ENCODE results near the gene CRTC1.

The CRTC1 gene

DNA sequence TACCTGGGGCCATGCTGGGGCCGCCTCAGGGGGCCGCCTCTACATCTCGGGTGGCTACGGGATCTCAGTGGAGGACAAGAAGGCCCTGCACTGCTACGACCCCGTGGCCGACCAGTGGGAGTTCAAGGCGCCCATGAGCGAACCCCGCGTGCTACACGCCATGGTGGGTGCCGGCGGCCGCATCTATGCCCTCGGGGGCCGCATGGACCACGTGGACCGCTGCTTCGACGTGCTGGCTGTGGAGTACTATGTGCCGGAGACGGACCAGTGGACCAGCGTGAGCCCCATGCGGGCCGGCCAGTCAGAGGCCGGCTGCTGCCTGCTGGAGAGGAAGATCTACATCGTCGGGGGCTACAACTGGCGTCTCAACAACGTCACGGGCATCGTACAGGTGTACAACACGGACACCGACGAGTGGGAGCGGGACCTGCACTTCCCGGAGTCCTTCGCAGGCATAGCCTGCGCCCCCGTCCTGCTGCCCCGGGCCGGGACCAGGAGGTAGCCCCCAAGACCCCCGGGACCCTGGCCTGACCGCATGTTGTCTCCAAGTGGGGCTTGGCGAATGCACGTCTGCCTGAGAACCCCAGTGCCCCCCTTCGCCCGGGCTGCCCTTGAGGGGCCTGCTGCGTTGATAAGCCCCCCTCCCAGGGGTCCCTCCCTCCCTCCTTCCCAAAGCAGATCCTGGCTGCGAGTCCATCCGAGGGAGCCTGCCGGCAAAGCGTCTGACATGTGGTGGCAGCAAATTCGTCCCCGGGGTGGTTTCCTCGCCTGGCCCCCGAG, 14.5 kb upstream of the CRTC1 start:
- Histone ChIP-seq H3K36me3 (ENCODE audit: control insufficient read depth, insufficient read depth, low read length) (no peaks in the 10 kb centered on the region), H3K4me1 (no peaks in the 10 kb centered on the region), H3K27me3 (ENCODE audit: control insufficient read depth, insufficient read depth, low read length) (no peaks in the 10 kb centered on the region), H3K9ac (no peak overlapping the region), H3K27ac (no peak overlapping the region), H2AFZ (no peak overlapping the region), H3K4me2 (ENCODE audit: low read length) (no peak overlapping the region), H3K79me2 (no peaks in the 10 kb centered on the region), H3K4me3 (ENCODE audit: low read depth, low read length) (no peak overlapping the region), H3K9me3 (ENCODE audit: control insufficient read depth, low read length) (no peaks in the 10 kb centered on the region)
- TF ChIP-seq, protein P1, sequence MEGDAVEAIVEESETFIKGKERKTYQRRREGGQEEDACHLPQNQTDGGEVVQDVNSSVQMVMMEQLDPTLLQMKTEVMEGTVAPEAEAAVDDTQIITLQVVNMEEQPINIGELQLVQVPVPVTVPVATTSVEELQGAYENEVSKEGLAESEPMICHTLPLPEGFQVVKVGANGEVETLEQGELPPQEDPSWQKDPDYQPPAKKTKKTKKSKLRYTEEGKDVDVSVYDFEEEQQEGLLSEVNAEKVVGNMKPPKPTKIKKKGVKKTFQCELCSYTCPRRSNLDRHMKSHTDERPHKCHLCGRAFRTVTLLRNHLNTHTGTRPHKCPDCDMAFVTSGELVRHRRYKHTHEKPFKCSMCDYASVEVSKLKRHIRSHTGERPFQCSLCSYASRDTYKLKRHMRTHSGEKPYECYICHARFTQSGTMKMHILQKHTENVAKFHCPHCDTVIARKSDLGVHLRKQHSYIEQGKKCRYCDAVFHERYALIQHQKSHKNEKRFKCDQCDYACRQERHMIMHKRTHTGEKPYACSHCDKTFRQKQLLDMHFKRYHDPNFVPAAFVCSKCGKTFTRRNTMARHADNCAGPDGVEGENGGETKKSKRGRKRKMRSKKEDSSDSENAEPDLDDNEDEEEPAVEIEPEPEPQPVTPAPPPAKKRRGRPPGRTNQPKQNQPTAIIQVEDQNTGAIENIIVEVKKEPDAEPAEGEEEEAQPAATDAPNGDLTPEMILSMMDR (IDR thresholded peaks at IDR 0.05): no peak

DNA sequence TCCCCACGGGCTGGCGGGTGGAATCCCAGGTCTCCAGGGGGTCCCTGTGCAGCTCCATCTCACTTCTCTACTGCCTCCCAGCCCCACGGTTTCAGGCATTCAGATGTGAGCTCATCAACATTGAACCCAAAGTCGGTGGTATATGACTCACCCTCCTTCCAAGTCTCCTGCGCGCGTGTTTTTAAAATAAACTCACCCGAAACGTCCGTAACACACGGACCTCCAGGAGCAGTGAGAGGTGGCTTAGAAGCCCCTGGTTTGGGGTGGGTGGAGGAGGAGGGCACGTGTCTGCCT, 14.0 kb upstream of the CRTC1 start:
- no peak overlapping the region for H3K4me3 ChIP-seq (ENCODE audit: low read depth, low read length)
- no peak overlapping the region for H3K9ac ChIP-seq
- no peaks in the 10 kb centered on the region for H3K36me3 ChIP-seq (ENCODE audit: control insufficient read depth, insufficient read depth, low read length)
- H2AFZ ChIP-seq: no peak overlapping the region
- H3K27ac ChIP-seq: no peak overlapping the region
- H3K27me3 ChIP-seq (ENCODE audit: control insufficient read depth, insufficient read depth, low read length): no peaks in the 10 kb centered on the region
- no peaks in the 10 kb centered on the region for H3K9me3 ChIP-seq (ENCODE audit: control insufficient read depth, low read length)
- TF ChIP-seq, protein P1 (IDR thresholded peaks at IDR 0.05): no peak
- peaks cover 3% of the 10 kb centered on the region for H3K4me1 ChIP-seq
- no peak overlapping the region for H3K4me2 ChIP-seq (ENCODE audit: low read length)
- H3K79me2 ChIP-seq: no peaks in the 10 kb centered on the region

DNA sequence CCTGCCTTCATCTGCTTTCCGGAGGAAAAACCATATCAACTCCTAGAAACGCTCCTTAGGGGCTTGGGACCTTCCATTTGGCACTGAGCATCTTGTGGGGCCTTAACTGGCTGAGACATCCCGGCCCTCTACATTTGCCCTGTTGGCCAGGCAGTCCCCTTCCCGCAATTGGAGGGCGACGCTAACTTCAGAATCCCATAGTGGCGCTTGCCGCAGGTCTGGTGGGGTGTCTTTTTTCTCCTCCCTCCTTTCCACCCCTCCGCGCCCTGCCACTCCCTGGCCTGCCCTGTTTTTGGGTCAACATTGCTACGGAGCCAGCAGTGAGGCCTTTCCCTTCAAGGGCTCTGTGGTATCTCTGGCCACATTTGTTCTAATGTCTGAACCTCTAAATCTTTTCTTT, 13.6 kb upstream of the CRTC1 start:
- Histone ChIP-seq H3K79me2 (no peaks in the 10 kb centered on the region), H3K4me3 (ENCODE audit: low read depth, low read length) (no peak overlapping the region), H3K36me3 (ENCODE audit: control insufficient read depth, insufficient read depth, low read length) (no peaks in the 10 kb centered on the region), H3K27ac (no peak overlapping the region), H2AFZ (no peak overlapping the region), H3K9ac (no peak overlapping the region), H3K27me3 (ENCODE audit: control insufficient read depth, insufficient read depth, low read length) (no peaks in the 10 kb centered on the region), H3K4me1 (peaks cover 5% of the 10 kb centered on the region), H3K4me2 (ENCODE audit: low read length) (no peak overlapping the region), H3K9me3 (ENCODE audit: control insufficient read depth, low read length) (no peaks in the 10 kb centered on the region)
- TF ChIP-seq, protein P1 (IDR thresholded peaks at IDR 0.05): no peak

DNA sequence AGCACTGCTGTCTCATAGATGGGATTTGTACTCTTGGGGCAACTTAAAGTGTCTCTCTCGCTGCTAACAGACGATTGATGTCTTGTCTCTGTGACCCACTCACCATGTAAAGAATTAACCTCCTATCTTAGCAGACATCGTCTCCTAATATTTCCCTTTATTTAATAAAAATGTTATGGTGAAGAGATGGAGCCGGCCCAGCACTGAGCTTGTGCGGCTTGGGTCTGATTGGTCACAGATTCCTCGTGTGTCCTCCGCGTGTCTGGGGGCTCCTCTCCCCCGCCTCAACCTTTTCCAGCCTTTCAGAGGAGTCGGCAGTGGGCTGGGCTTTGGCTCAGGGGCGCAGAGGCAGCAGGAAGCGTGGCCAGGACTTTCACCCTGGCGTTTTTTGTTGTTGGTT, 13.2 kb upstream of the CRTC1 start:
- TF ChIP-seq, protein P1 (IDR thresholded peaks at IDR 0.05): no peak
- H3K9ac ChIP-seq: no peak overlapping the region
- H3K27me3 ChIP-seq (ENCODE audit: control insufficient read depth, insufficient read depth, low read length): no peaks in the 10 kb centered on the region
- no peak overlapping the region for H3K27ac ChIP-seq
- H3K9me3 ChIP-seq (ENCODE audit: control insufficient read depth, low read length): no peaks in the 10 kb centered on the region
- no peak overlapping the region for H3K4me2 ChIP-seq (ENCODE audit: low read length)
- no peaks in the 10 kb centered on the region for H3K36me3 ChIP-seq (ENCODE audit: control insufficient read depth, insufficient read depth, low read length)
- H3K4me1 ChIP-seq: peaks cover 7% of the 10 kb centered on the region
- no peaks in the 10 kb centered on the region for H3K79me2 ChIP-seq
- H3K4me3 ChIP-seq (ENCODE audit: low read depth, low read length): no peak overlapping the region
- no peak overlapping the region for H2AFZ ChIP-seq
